A673 (cell line): ENCODE data around the gene PIK3AP1.

Experiments used
- EZH2 ChIP-seq: fragments of 200-600 bp; sonication (generic); IDR thresholded peaks from 2 replicates; pipeline ENCODE4 v1.6.1; 2017; ENCODE audit warnings: borderline replicate concordance, low read depth, mild to moderate bottlenecking, mixed read lengths, antibody characterized with exemption, low read length; ENCODE audit not compliant: poor library complexity, severe bottlenecking
- TF ChIP-seq, protein P1 (sequence below): fragments of 300-800, 200-600 bp; sonication (generic); conservative IDR thresholded peaks from 2 replicates; pipeline ENCODE4 v1.5.1; 2017; ENCODE audit warnings: low read depth, mild to moderate bottlenecking, antibody characterized with exemption, low read length, moderate library complexity, mixed read lengths

GRCh38 chr10:96686514-96686913 is 33.8 kb downstream of the PIK3AP1 start:
- TF ChIP-seq, protein P1, sequence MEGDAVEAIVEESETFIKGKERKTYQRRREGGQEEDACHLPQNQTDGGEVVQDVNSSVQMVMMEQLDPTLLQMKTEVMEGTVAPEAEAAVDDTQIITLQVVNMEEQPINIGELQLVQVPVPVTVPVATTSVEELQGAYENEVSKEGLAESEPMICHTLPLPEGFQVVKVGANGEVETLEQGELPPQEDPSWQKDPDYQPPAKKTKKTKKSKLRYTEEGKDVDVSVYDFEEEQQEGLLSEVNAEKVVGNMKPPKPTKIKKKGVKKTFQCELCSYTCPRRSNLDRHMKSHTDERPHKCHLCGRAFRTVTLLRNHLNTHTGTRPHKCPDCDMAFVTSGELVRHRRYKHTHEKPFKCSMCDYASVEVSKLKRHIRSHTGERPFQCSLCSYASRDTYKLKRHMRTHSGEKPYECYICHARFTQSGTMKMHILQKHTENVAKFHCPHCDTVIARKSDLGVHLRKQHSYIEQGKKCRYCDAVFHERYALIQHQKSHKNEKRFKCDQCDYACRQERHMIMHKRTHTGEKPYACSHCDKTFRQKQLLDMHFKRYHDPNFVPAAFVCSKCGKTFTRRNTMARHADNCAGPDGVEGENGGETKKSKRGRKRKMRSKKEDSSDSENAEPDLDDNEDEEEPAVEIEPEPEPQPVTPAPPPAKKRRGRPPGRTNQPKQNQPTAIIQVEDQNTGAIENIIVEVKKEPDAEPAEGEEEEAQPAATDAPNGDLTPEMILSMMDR = no peak
- no peak for TF ChIP-seq EZH2
